ENCODE measurements around the gene OR5H14.
"Not testable (repeated sequence)": the region's sequence is repeated elsewhere in the genome, so short reads cannot be mapped to it uniquely, and the experiment has no call there.

OR5H14 gene

GRCh38 chr3:98147179-98147578 is at the start of gene OR5H14:
OR5H14 (plus strand) TSS chr3:98147479; CDS start chr3:98149386, 1,907 bp downstream.
- no peak within 1 kb of the TSS for H3K4me3 Mint-ChIP-seq

GRCh38 chr3:98099848-98100247 is 47.4 kb upstream of the OR5H14 start:
- Mint-ChIP-seq H3K36me3 (ENCODE audit: low read depth) (no peaks in the 10 kb centered on the region), H3K27ac (no peak overlapping the region), H3K4me3 (no peak overlapping the region), H3K4me1 (no peaks in the 10 kb centered on the region), H3K27me3 (peaks cover 4% of the 10 kb centered on the region), H3K9me3 (no peaks in the 10 kb centered on the region)
- DNase-seq (no peak), ATAC-seq (no peak)

More at GRCh38 chr3:98147179-98147578, at the start of gene OR5H14:
- no peak for ATAC-seq
- Mint-ChIP-seq H3K9me3 (no peaks in the 10 kb centered on the region), H3K27me3 (no peaks in the 10 kb centered on the region), H3K27ac (no peak within 1 kb of the TSS), H3K36me3 (ENCODE audit: low read depth) (no peaks in the 10 kb centered on the region), H3K4me1 (no peaks in the 10 kb centered on the region)
- DNase-seq: no peak

DNA sequence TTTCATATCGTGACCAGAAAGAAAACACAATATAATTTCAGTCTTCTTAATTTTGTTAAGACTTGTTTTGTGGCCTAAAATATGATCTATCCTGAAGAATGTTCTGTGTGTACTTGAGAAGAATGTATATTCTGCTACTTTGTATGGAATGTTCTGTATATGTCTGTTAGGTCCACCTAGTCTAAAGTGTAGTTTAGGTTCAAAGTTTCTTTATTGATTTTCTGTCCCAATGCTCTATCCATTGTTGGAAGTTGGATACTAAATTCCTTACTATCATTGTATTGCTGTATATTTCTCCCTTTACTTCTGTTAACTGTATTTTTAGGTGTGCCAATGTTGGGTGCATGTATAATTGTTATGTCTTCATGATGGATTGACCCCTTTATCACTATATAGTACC is 39.1 kb upstream of the OR5H14 start:
- peaks cover 5% of the 10 kb centered on the region for H3K9me3 Mint-ChIP-seq
- H3K36me3 Mint-ChIP-seq (ENCODE audit: low read depth): no peaks in the 10 kb centered on the region
- H3K27me3 Mint-ChIP-seq: no peaks in the 10 kb centered on the region
- DNase-seq: no peak
- no peak overlapping the region for H3K4me3 Mint-ChIP-seq
- no peaks in the 10 kb centered on the region for H3K4me1 Mint-ChIP-seq
- no peak for ATAC-seq
- H3K27ac Mint-ChIP-seq: no peak overlapping the region

- no peak for DNase-seq
- Mint-ChIP-seq H3K27ac (no peak overlapping the region), H3K4me1 (no peaks in the 10 kb centered on the region), H3K4me3 (no peak overlapping the region), H3K36me3 (ENCODE audit: low read depth) (no peaks in the 10 kb centered on the region), H3K27me3 (no peaks in the 10 kb centered on the region), H3K9me3 (peaks cover 5% of the 10 kb centered on the region)
- ATAC-seq: no peak
These were observed 37.3 kb upstream of the OR5H14 start for GRCh38 chr3:98109807-98110549.

- no peak for ATAC-seq
- H3K27me3 Mint-ChIP-seq: no peaks in the 10 kb centered on the region
- H3K4me1 Mint-ChIP-seq: no peaks in the 10 kb centered on the region
- no peak overlapping the region for H3K27ac Mint-ChIP-seq
- peaks cover 5% of the 10 kb centered on the region for H3K9me3 Mint-ChIP-seq
- DNase-seq: no peak
- no peak overlapping the region for H3K4me3 Mint-ChIP-seq
- H3K36me3 Mint-ChIP-seq (ENCODE audit: low read depth): no peaks in the 10 kb centered on the region
These were observed 36.8 kb upstream of the OR5H14 start for GRCh38 chr3:98110550-98110908.

- Mint-ChIP-seq H3K27ac (no peak overlapping the region), H3K9me3 (peaks cover 5% of the 10 kb centered on the region), H3K4me3 (no peak overlapping the region), H3K36me3 (ENCODE audit: low read depth) (no peaks in the 10 kb centered on the region), H3K4me1 (no peaks in the 10 kb centered on the region), H3K27me3 (no peaks in the 10 kb centered on the region)
- DNase-seq (no peak), ATAC-seq (no peak)
These were observed 33.0 kb upstream of the OR5H14 start for GRCh38 chr3:98114264-98114663.

DNA sequence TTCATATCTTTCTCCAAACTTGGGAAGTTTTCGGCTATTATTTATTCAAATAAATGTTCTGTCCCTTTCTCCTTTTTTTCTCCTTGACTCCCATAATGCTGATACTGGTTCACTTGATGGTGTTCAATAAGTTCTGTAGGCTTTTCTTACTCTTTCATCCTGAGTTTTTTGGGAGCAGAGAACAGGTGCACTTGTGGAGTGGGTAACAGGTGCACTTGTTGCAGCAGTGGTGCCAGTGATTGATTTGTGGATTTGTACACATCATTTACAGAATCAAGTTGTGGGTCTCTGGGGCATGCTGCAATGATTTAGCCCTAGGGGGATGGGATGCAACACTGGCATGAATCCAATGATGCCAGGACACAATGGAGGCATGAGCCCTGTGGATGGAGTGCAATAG is 31.6 kb upstream of the OR5H14 start:
- Mint-ChIP-seq H3K27ac (no peak overlapping the region), H3K36me3 (ENCODE audit: low read depth) (no peaks in the 10 kb centered on the region)
- no peak for ATAC-seq

DNA sequence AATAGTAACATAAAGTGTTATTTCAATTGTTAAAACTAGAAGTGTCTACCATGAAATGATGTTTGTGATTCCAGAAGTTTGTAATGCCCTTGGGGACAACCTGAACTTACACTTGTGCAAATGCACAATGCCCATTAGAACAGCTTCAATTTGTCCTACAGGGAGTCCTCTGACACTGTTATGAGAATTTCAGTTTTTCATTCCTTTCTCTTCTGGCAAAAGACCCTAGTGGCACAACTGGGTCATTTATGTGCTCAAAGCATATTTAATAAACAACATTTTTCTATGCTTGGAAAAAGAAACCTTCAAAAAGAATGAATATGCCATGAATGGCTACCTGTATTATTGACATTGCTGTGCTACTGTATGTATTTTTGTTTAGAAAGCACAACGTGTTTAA is 16.9 kb upstream of the OR5H14 start, which contains the start of gene OR5H1:
OR5H1 (plus strand) TSS at position 301 of the 400 bp plus-strand sequence. CDS start 1,977 bp downstream, outside the sequence.
- no peaks in the 10 kb centered on the region for H3K4me1 Mint-ChIP-seq
- H3K4me3 Mint-ChIP-seq: no peak within 1 kb of the TSS
- no peaks in the 10 kb centered on the region for H3K9me3 Mint-ChIP-seq
- no peaks in the 10 kb centered on the region for H3K27me3 Mint-ChIP-seq
- ATAC-seq: no peak
- DNase-seq: no peak
- no peaks in the 10 kb centered on the region for H3K36me3 Mint-ChIP-seq (ENCODE audit: low read depth)
- no peak within 1 kb of the TSS for H3K27ac Mint-ChIP-seq

More for the DNA sequence above, 31.6 kb upstream of the OR5H14 start:
- peaks cover 5% of the 10 kb centered on the region for H3K9me3 Mint-ChIP-seq
- no peak for DNase-seq
- no peak overlapping the region for H3K4me3 Mint-ChIP-seq
- H3K27me3 Mint-ChIP-seq: no peaks in the 10 kb centered on the region
- H3K4me1 Mint-ChIP-seq: no peaks in the 10 kb centered on the region

GRCh38 chr3:98136631-98137030 is 10.6 kb upstream of the OR5H14 start:
- Mint-ChIP-seq H3K36me3 (ENCODE audit: low read depth) (no peaks in the 10 kb centered on the region), H3K27ac (no peak overlapping the region), H3K9me3 (no peaks in the 10 kb centered on the region), H3K4me3 (no peak overlapping the region), H3K4me1 (no peaks in the 10 kb centered on the region), H3K27me3 (no peaks in the 10 kb centered on the region)
- DNase-seq (no peak), ATAC-seq (no peak)

GRCh38 chr3:98137826-98138557 is 9.3 kb upstream of the OR5H14 start:
- DNase-seq; H3K27me3 Mint-ChIP-seq; H3K9me3 Mint-ChIP-seq; H3K27ac Mint-ChIP-seq; H3K4me3 Mint-ChIP-seq; H3K36me3 Mint-ChIP-seq (ENCODE audit: low read depth); ATAC-seq; H3K4me1 Mint-ChIP-seq: not testable (repeated sequence)

- Mint-ChIP-seq H3K9me3 (no peaks in the 10 kb centered on the region), H3K27me3 (no peaks in the 10 kb centered on the region), H3K4me1 (no peaks in the 10 kb centered on the region), H3K27ac (no peak overlapping the region), H3K36me3 (ENCODE audit: low read depth) (no peaks in the 10 kb centered on the region), H3K4me3 (no peak overlapping the region)
- no peak for ATAC-seq
- DNase-seq: no peak
These were observed 6.7 kb upstream of the OR5H14 start for GRCh38 chr3:98140531-98140930.

- Mint-ChIP-seq H3K4me3 (no peak overlapping the region), H3K27ac (no peak overlapping the region), H3K4me1 (no peaks in the 10 kb centered on the region), H3K36me3 (ENCODE audit: low read depth) (no peaks in the 10 kb centered on the region), H3K9me3 (no peaks in the 10 kb centered on the region), H3K27me3 (no peaks in the 10 kb centered on the region)
- ATAC-seq: no peak
- no peak for DNase-seq
These were observed 1.5 kb downstream of the OR5H14 start for GRCh38 chr3:98148751-98149150.

GRCh38 chr3:98149456-98149855 is 2.2 kb downstream of the OR5H14 start:
- not testable (repeated sequence) for H3K4me3 Mint-ChIP-seq; DNase-seq; H3K36me3 Mint-ChIP-seq (ENCODE audit: low read depth); ATAC-seq; H3K27me3 Mint-ChIP-seq; H3K4me1 Mint-ChIP-seq; H3K9me3 Mint-ChIP-seq; H3K27ac Mint-ChIP-seq

GRCh38 chr3:98151241-98151640 is 4.0 kb downstream of the OR5H14 start:
- H3K9me3 Mint-ChIP-seq: no peaks in the 10 kb centered on the region
- H3K4me3 Mint-ChIP-seq: no peak overlapping the region
- no peaks in the 10 kb centered on the region for H3K4me1 Mint-ChIP-seq
- H3K27me3 Mint-ChIP-seq: no peaks in the 10 kb centered on the region
- DNase-seq (no peak), ATAC-seq (no peak)
- H3K27ac Mint-ChIP-seq: no peak overlapping the region
- H3K36me3 Mint-ChIP-seq (ENCODE audit: low read depth): no peaks in the 10 kb centered on the region

DNA sequence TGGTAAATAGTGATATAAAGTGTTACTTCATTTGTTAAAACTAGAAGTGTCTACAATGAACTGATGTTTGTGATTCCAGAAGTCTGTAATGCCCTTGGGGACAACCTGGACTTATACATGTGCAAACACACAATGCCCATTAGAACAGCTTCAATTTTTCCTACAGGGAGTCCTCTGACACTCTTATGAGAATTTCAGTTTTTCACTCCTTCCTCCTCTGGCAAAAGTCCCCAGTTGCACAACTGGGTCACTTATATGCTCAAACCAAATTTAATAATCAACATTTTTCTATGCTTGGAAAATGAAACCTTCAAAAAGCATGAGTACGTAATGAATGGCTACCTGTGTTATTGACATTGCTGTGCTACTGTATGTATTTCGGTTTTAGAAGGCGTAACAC is 19.1 kb downstream of the OR5H14 start, which contains the start of gene OR5H15:
OR5H15 (plus strand) TSS at position 301 of the 400 bp plus-strand sequence. CDS start 2,004 bp downstream, outside the sequence.
- DNase-seq: no peak
- no peak within 1 kb of the TSS for H3K4me3 Mint-ChIP-seq
- H3K9me3 Mint-ChIP-seq: no peaks in the 10 kb centered on the region
- H3K36me3 Mint-ChIP-seq (ENCODE audit: low read depth): no peaks in the 10 kb centered on the region
- no peak for ATAC-seq
- no peaks in the 10 kb centered on the region for H3K4me1 Mint-ChIP-seq
- no peaks in the 10 kb centered on the region for H3K27me3 Mint-ChIP-seq
- H3K27ac Mint-ChIP-seq: no peak within 1 kb of the TSS

All from activated naive CD8-positive, alpha-beta T cell treated with anti-CD3 and anti-CD28 coated beads, Interleukin-2, amount 50 U/mL, for 24 hours (primary cell).